Lower leg skin (tissue), 4 donors: ENCODE data around the gene KCNMB4. TPM values are rescaled to one million over a fixed set of nuclear protein-coding genes. Genes with fewer than 3 reads are reported as not detected.

Experiments used
- DNase-seq, 2 donors: peaks; one replicate each; pipeline ENCODE4 v3.0.0-alpha.2; 2019; ENCODE audit warnings: low spot score in 2 of 2
- H3K4me3 ChIP-seq: fragments of 200-600 bp; sonication (generic); 2 replicates; pipeline ENCODE4 v1.5.1; 2017; ENCODE audit warnings: mild to moderate bottlenecking, low read depth; ENCODE audit not compliant: poor library complexity, severe bottlenecking
- CTCF ChIP-seq, 3 donors: fragments of 450-650 bp; IDR thresholded peaks; one replicate each; pipeline ENCODE4 v1.5.1; 2016; ENCODE audit warnings: antibody characterized with exemption in 3 of 3, mild to moderate bottlenecking in 3 of 3, moderate library complexity in 2 of 3
- POLR2A ChIP-seq, 2 donors: fragments of 450-650 bp; IDR thresholded peaks; one replicate each; pipeline ENCODE4 v1.6.1; 2016 to 2017; ENCODE audit warnings: antibody characterized with exemption in 2 of 2, mild to moderate bottlenecking in 1 of 2, moderate library complexity in 1 of 2
- WGBS, 2 donors: methylation state at CpG; one replicate each; pipeline ENCODE4 v1.1.5; 2018; 5-methylcytosine and 5-hydroxymethylcytosine counted together
- intact Hi-C: fragments of 100-400 bp; cut with DNase I; formaldehyde crosslinking; loops from one replicate; pipeline ENCODE4 v1.15.0; 2023; ENCODE audit warnings: low total_unique reads
- total RNA-seq, 4 donors: library from RNA; depleted of rRNA; stranded (reverse); fragments of >200 nt; gene quantifications; one replicate each; pipeline ENCODE4 v1.1.0, GENCODE V29; 2016

The KCNMB4 gene
- total RNA-seq, 4 donors from 2014 or later, result 3.2 to 4.4 (median 4.0) TPM

DNA sequence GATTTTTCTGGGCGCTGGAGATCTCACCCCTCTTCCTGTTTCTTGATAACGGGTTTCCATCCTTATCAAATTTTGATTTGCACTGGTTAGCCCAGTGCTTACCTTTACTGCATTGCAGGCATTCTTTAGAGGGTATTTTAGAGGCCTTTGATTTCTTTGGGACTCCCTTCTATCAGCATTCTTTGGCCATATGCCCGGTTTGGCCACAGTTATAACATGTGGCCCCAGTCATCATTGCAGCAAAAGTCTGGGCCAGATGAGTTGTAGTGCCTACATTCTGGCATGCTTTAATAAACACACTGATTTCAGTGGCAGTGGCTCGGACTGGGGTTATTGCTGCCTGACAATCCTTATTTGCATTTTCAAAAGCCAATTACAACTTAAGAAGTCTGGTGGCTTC, 82.3 kb downstream of the KCNMB4 start:
- WGBS, 2 donors, result 80 to 86% methylated on average over 4 of the region's 4 CpGs
- TF ChIP-seq CTCF (IDR thresholded peaks at IDR 0.05), result no peak
- no peak for TF ChIP-seq POLR2A (IDR thresholded peaks at IDR 0.05)
- no peak for DNase-seq
- intact Hi-C loops, result no loop called here
- H3K4me3 ChIP-seq, result no peak overlapping the region

GRCh38 chr12:70449074-70449752, 83.1 kb downstream of the KCNMB4 start:
- no peak for DNase-seq
- 61 to 77% methylated on average over 13 of the region's 13 CpGs for WGBS, 2 donors
- intact Hi-C loops, result no loop called here

DNA sequence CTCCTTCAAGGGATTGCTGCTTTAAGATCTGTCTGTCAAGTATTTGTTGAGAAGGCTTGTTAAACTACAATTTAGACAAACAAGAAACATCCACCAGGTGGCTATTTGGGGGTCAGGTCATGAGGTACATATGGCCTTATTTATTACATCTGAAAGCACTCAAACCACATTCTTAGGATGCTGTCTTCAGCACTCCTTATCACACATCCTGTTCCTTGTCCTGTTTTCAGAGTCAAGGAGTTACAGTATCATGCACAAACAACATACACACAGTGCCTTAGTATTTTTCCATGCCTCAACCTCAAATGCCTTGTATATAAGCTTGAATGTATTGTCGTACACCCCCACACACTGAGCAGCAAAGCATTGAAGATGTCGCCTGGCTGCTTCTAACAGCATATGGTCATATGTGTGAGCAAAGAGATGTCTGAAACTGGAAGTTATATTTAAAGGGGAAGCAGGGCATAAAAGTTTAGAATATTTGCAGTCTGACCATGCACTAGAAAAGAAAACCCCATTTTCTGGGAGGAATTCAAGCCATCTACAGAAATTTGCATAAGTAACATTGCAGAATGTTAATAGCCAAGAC, 83.8 kb downstream of the KCNMB4 start:
- DNase-seq, result no peak

More at GRCh38 chr12:70449074-70449752, 83.1 kb downstream of the KCNMB4 start:
- TF ChIP-seq POLR2A (IDR thresholded peaks at IDR 0.05) (no peak), CTCF (IDR thresholded peaks at IDR 0.05) (no peak)
- H3K4me3 ChIP-seq, result no peak overlapping the region

DNA sequence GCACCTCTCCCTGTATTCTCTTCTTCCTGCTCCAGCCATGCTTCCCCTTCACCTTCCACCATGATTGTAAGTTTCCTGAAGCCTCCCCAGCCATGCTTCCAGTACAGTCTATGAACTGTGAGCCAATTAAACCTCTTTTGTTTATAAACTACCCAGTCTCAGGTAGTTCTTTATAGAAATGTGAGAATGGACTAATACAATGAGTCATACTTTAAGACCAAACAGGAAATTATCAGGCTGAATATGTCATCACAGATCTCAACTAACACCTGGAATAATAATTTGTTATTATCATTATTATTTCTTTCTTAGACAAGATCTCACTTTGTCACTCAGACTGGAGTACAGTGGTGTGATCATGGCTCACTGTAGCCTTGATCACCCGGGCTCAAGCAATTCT, 85.4 kb downstream of the KCNMB4 start:
- TF ChIP-seq POLR2A (IDR thresholded peaks at IDR 0.05), result no peak
- TF ChIP-seq CTCF (IDR thresholded peaks at IDR 0.05), result no peak
- H3K4me3 ChIP-seq, result no peak overlapping the region
- no peak for DNase-seq
- WGBS, 2 donors, result 88 to 93% methylated on average over 1 of the region's 1 CpG
- intact Hi-C loops, result no loop called here

More for the DNA sequence above, 83.8 kb downstream of the KCNMB4 start:
- WGBS, 2 donors, result 90 to 95% methylated on average over 2 of the region's 2 CpGs
- no peak overlapping the region for H3K4me3 ChIP-seq
- TF ChIP-seq POLR2A (IDR thresholded peaks at IDR 0.05) (no peak), CTCF (IDR thresholded peaks at IDR 0.05) (no peak)
- intact Hi-C loops, result no loop called here

DNA sequence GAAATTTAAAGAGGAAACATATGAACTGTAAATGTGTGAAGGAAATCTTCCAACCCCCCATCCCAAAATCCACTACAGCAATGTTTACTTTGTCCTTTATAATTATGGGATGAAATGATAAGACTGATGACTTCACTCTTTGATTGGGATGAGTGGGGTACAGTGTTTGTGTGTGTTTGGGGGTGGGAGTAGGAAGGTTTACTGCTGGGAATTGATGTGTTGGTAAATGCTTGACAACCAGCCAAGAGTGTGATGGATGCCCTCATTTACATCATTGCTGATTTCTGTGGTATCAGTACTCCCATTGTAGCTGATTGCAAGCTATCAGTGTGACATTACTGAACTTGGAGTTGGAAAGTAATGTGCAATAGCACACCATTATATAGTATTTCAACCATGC, 90.9 kb downstream of the KCNMB4 start:
- intact Hi-C loops, result no loop called here

DNA sequence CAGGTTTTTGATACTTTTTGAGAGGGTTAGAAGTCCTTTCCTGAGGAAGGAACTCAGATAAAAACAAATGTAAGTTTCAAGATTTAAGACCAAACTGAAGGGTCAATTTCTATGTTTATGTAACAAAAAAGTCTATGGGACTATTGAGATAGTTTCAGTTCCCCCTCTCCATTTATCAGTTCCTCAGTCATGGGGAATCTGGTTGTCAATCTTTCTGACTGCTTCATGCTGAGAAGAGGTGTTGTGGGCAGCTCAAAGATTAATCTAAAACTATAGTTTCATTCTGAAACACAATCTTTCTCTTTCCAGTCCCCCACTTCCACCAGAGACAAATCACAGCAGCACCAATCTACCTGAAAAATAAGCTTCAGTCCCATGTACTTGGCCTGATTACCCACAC, 93.7 kb downstream of the KCNMB4 start:
- no peak overlapping the region for H3K4me3 ChIP-seq
- intact Hi-C loops, result no loop called here
- TF ChIP-seq CTCF (IDR thresholded peaks at IDR 0.05) (no peak), POLR2A (IDR thresholded peaks at IDR 0.05) (no peak)
- no peak for DNase-seq

More for the DNA sequence above, 90.9 kb downstream of the KCNMB4 start:
- no peak for TF ChIP-seq POLR2A (IDR thresholded peaks at IDR 0.05)
- no peak for DNase-seq
- no peak overlapping the region for H3K4me3 ChIP-seq
